ENCODE measurements around the gene MMP14.
"Not testable (repeated sequence)": the region's sequence is repeated elsewhere in the genome, so short reads cannot be mapped to it uniquely, and the experiment has no call there.

Gene MMP14

DNA sequence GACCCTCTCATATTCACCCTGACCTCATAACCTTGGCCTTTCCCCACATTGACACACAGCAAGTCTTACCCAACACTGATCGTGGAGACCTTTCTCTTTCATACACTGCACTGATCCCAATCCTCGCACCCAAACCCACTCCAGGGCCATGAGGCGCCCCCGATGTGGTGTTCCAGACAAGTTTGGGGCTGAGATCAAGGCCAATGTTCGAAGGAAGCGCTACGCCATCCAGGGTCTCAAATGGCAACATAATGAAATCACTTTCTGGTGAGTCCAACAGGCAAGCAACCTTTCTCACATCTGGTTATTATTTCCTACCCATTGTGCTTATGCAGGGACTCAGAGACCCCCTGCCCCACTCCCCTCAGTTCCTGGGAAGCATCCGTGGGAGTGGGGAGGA, 5.4 kb downstream of the MMP14 start:
- DNase-seq (ENCODE audit: low read depth, low spot score) = no peak

DNA sequence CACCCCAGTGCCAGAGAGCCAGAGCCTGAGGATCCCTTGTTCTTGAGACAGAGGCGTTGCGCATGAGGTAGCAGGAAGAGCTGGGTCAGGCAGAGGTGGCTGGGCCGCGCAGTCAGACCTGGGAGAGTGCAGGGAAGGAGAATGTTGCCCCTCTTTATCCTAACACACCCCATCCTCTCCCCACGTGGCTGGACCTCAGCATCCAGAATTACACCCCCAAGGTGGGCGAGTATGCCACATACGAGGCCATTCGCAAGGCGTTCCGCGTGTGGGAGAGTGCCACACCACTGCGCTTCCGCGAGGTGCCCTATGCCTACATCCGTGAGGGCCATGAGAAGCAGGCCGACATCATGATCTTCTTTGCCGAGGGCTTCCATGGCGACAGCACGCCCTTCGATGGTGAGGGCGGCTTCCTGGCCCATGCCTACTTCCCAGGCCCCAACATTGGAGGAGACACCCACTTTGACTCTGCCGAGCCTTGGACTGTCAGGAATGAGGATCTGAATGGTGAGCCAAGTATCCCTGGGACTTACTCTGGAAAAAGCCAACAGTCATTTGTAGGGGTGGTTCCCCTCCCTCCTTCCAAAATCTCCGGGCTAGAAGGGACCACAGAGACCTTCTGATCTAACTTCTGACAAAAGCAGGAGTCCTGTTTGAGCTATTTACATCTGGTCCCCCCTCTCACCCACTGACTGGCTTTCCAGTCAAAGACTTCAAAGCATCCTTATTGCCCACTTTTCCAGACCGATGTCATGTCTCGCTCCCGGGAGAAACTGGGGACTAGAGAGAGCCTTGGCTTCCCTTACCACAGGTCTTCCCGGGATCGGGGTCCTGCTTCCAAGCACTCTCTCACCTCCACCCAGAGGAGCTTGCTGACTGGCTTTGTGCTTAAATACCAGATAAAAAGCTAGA, 6.1 kb downstream of the MMP14 start:
- DNase-seq (ENCODE audit: low read depth, low spot score) = no peak

DNA sequence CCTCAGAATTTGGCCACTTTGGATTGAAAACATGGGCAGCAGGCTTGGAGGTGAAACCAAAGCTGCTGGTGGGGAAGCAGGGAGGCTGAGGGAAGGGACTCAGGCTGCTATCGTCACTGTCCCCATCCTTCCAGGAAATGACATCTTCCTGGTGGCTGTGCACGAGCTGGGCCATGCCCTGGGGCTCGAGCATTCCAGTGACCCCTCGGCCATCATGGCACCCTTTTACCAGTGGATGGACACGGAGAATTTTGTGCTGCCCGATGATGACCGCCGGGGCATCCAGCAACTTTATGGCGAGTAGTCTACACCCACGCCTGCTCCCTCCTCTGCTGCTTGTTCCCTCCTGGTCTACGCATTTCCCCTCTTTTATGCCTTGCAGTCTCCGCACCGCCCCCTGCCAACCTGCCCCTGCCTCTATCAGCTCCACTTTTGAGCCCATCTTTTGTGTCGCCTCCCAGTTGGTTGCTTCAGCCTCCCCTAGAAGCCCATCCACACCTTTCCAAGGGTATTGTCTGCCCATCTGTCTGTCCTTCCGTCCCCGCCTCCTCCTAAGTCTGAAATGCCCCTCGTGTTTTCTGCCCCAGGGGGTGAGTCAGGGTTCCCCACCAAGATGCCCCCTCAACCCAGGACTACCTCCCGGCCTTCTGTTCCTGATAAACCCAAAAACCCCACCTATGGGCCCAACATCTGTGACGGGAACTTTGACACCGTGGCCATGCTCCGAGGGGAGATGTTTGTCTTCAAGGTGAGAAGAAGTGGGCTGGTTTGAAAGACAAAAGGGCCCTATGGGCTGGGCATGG, 6.9 kb downstream of the MMP14 start:
- no peak for DNase-seq (ENCODE audit: low read depth, low spot score)

DNA sequence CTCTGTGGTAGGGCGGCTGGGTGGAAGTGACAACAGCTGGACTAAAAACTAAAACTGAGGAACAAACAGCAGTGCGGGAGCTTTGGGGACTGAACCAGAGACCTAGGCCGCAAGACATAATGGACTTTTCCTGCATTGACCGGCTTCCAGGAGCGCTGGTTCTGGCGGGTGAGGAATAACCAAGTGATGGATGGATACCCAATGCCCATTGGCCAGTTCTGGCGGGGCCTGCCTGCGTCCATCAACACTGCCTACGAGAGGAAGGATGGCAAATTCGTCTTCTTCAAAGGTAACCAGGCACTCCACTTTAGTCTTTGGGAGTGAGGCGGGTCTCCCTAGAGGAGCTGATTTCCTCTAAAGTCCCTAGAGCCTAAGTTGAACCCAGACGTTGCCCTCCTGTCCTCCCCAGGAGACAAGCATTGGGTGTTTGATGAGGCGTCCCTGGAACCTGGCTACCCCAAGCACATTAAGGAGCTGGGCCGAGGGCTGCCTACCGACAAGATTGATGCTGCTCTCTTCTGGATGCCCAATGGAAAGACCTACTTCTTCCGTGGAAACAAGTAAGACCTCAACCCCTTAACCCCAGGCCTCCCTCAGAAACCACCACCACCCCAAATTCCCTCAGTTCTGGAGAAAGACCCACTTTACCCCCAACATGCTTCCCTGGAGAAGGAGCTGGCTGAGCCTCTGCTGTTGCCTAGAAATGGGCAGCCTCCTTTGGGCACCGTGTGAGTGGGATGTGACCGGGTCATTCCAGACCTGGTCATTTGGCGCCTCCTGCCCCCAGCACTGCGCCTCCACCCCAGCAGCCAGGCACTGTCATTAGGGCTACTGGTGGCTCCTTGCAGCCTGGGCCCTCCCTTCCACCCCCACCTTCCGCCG, 8.1 kb downstream of the MMP14 start:
- no peak for DNase-seq (ENCODE audit: low read depth, low spot score)

DNA sequence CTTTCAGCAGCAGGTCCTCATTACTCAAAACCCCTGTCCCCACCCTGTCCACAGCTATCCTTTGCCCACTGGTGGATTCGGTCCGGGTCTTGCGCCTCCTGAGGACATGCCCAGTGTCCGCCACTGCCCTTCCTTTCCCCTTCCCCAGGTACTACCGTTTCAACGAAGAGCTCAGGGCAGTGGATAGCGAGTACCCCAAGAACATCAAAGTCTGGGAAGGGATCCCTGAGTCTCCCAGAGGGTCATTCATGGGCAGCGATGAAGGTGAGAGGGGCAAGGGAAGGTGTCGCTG, 8.7 kb downstream of the MMP14 start:
- DNase-seq (ENCODE audit: low read depth, low spot score) = no peak

DNA sequence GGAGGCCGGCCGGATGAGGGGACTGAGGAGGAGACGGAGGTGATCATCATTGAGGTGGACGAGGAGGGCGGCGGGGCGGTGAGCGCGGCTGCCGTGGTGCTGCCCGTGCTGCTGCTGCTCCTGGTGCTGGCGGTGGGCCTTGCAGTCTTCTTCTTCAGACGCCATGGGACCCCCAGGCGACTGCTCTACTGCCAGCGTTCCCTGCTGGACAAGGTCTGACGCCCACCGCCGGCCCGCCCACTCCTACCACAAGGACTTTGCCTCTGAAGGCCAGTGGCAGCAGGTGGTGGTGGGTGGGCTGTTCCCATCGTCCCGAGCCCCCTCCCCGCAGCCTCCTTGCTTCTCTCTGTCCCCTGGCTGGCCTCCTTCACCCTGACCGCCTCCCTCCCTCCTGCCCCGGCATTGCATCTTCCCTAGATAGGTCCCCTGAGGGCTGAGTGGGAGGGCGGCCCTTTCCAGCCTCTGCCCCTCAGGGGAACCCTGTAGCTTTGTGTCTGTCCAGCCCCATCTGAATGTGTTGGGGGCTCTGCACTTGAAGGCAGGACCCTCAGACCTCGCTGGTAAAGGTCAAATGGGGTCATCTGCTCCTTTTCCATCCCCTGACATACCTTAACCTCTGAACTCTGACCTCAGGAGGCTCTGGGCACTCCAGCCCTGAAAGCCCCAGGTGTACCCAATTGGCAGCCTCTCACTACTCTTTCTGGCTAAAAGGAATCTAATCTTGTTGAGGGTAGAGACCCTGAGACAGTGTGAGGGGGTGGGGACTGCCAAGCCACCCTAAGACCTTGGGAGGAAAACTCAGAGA, 9.6 kb downstream of the MMP14 start:
- DNase-seq (ENCODE audit: low read depth, low spot score) = no peak

DNA sequence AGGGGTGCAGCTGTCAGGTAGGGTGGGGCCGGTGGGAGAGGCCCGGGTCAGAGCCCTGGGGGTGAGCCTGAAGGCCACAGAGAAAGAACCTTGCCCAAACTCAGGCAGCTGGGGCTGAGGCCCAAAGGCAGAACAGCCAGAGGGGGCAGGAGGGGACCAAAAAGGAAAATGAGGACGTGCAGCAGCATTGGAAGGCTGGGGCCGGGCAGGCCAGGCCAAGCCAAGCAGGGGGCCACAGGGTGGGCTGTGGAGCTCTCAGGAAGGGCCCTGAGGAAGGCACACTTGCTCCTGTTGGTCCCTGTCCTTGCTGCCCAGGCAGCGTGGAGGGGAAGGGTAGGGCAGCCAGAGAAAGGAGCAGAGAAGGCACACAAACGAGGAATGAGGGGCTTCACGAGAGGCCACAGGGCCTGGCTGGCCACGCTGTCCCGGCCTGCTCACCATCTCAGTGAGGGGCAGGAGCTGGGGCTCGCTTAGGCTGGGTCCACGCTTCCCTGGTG, 10.5 kb downstream of the MMP14 start:
- DNase-seq (ENCODE audit: low read depth, low spot score) = no peak

DNA sequence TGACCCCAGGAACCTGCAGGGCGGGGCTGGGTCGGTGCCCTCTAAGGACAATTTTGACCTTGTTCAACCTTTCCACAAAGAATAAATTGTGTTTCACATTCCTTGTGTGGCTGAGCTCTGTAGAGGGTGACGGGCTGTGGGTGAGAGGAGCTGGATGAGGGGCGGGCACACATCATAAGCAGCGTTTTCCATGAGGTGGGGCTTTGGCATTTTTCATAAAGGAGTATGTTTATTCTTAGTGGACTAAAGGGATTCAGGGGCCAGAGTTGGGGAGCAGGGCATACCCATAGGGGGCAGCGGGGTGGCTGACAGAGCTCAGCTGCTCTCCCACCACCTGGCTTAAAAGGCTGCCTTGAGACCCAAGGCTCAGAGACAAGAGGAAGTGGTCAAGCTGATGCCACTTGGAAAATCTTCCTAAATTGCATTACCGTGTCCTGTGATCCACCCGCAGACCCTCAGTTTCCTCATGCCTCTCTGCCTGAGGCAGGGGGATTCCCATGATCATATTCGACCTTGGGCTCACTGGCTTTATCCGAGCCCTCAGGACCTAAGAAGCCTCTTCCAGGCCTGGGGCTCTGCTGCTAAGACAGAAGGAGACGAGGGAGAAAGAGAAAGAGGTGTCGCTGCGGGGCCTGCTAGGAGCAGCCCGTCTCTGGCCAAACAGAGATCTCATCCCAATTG, 11.4 kb downstream of the MMP14 start:
- no peak for DNase-seq (ENCODE audit: low read depth, low spot score)

DNA sequence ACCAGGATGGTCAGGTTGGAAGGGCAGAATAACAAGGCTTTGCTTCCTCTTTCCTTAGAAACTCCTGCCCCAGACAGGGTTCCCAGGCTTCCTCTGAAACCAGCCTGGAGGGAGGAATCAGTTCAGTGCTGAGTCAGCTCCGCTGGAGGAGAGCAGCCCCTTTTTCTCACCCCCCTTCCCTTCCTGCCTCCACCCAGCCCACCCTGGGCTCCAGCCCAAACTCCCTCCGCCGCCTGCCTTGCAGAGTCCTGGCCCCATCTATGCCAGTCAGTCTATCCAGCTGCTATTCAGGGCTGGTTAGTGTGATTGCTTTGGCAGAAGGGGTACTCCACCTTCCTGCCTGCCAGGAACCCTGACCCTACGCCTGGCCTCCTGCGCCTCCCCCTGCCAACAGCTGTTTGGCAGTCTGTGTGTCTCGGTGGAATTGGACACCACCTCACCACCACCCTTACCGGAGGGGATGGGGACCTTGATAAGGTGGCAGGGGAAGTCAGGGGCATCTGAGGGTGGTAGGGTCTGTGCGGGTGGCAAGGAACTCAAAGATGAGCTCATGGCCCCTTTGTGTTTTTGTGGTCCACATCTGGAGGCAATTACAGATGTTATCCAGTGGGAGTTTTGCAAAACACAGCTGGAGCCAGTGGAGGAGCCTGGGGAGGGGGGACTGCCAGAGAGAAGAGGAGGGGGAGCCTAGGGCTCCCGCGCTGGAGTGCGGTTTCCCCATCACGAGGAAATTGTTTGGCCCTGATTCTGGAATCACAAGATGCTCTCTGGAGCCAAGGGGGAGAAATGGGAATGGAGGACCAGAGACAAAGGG, 12.2 kb downstream of the MMP14 start:
- peak; percentile 73 for DNase-seq (ENCODE audit: low read depth, low spot score)

DNA sequence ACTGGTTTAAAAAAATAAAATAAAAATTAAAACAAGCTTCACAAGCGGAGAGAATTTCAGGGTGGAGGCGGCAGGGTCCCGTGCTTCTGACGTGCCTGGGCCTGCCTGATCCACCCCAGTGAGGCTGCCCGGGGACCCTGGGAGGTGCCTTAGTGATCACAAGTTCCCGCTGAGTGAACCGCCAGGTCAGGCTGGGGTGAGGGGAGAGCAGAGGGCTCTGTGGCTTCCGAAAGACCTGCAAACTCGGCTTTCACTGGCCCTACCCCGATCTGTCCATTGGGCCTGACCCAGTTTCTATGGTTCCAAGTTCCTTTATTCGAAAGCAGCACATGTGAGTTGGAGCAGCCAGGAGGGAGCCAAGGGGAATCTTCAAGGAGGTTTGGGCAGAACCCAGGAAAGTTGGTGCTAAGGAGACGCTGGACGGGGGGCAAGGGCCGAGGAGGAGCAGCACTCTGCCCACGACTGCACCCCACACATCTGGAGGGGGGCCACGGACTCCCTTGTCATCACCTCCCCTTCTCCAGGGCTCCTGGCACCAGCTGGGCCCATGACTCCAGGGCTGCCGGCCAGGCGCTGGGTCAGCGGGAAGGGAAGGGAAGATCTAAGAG, 12.9 kb downstream of the MMP14 start:
- no peak for DNase-seq (ENCODE audit: low read depth, low spot score)

DNA sequence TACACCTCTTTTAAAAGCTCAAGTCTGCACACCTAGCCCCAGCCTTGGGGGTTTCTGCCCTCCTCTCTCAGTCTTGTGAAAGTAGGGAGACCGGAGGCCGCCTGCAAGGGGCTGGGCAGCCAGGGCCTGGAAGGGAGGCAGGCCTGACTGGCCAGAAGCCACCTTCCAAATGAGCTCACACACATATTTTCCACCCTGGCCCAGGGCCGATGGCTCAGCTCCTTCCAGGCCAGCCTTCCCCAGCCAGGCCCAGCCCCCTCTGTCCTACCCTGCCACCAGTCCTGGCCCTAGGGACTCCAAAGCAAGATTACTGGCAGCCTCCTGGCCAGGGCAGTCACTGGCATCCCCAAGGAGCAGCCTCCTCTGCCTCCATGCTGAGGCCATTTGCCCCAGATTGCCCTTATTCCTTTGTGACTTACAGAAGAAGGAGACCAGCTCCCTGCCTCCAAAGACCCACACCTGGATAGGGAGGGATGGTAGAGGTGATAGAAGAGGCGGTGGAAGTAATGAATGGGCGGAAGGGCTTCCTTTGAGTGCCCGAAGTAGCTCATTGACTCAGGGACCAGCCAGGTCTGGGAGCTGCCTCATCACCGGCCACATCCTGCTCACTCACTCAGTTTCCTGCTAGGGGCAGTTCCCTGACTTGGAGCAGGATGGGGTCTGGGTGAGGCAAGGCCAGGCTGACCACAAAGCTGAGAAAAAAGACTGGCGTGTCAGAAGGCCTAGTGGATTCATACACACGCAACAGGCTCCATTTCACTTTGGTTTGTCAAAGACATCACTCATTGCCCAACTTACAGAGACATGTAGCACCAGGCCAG, 14.8 kb downstream of the MMP14 start:
- peak; percentile 31 for DNase-seq (ENCODE audit: low read depth, low spot score)

DNA sequence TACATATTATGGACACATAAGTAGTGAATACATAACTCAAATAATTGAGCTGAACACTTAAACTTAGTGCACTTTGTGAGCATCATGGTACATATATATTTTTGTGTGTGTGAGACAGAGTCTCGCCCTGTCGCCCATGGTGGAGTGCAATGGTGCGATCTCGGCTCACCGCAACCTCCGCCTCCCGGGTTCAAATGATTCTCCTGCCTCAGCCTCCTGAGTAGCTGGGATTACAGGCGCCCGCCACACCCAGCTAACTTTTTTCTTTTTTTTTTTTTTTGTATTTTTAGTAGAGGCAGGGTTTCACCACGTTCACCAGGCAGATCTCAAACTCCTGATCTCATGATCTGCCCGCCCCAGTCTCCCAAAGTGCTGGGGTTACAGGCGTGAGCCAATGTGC, 15.8 kb downstream of the MMP14 start:
- DNase-seq (ENCODE audit: low read depth, low spot score) = not testable (repeated sequence)

DNA sequence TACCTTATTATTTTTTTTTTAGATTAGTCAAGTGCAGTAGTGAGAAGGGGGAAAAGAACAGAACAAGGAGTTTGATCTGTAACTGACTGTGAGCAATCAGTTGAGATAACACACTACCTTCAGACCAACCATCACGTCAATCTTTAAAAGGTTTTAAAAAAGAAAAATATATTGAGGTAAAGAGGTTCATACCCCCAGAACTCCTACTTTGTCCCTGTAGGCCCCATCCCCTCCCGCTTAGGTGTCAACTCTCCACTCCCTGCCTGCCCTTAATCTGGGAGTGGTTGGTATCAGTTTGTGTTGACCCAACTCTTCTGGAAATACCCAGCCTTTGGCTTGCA, 16.2 kb downstream of the MMP14 start:
- no peak for DNase-seq (ENCODE audit: low read depth, low spot score)

DNA sequence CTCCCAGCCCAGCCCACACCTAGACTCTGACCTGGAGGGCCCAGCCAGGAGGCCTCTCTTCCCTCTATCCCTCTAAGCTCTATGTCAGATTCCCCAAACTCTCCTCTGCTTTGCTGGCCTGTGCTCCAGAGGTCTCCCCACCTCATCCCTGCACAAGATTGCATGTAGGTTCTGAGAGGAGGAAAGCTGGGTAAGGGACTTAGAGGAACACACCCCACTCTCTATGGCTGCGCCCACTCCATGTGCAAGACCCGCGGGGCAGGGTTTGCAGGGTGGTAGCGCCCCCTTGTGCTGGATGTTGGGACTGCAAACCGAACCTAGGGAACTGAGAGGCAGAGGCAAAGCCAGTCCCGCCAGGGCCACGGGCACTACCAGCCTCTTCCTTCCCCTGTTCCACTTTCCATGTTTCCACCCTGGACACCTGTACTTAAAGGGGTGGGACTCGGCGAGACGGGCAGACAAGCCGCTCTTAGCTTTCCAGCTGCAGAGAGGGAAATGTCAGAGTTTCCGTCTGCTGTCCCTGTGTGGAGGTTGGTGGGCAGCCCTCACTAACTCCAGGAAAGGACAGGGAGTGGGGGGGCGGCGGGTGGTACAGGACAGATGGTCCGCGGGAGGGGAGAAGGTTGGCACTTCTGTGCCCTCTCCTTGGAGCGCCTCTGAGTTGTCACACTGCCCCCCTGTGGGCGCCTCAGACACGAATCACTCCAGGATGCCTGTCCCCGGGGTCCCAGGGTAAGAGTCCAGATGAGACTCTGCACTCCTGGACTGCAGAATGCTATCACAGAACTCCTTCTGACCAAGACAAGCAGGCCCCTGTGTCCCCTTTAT, 16.8 kb downstream of the MMP14 start:
- DNase-seq (ENCODE audit: low read depth, low spot score) = peak; percentile 94

DNA sequence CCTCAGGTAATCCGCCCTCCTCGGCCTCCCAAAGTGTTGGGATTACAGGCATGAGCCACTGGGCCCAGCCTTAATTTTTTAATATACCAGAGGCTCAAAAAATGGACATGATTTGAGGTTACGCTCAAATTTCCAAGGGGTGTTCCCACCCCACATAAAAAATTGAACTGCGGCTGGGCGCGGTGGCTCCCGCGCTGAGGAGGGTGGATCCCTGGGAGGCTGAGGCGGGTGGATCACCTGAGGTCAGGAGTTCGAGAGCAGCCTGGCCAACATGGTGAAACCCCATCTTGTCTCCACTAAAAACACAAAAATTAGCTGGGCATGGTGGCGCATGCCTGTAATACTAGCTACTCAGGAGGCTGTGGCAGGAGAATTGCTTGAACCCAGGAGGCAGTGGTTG, 17.9 kb downstream of the MMP14 start:
- DNase-seq (ENCODE audit: low read depth, low spot score) = not testable (repeated sequence)

DNA sequence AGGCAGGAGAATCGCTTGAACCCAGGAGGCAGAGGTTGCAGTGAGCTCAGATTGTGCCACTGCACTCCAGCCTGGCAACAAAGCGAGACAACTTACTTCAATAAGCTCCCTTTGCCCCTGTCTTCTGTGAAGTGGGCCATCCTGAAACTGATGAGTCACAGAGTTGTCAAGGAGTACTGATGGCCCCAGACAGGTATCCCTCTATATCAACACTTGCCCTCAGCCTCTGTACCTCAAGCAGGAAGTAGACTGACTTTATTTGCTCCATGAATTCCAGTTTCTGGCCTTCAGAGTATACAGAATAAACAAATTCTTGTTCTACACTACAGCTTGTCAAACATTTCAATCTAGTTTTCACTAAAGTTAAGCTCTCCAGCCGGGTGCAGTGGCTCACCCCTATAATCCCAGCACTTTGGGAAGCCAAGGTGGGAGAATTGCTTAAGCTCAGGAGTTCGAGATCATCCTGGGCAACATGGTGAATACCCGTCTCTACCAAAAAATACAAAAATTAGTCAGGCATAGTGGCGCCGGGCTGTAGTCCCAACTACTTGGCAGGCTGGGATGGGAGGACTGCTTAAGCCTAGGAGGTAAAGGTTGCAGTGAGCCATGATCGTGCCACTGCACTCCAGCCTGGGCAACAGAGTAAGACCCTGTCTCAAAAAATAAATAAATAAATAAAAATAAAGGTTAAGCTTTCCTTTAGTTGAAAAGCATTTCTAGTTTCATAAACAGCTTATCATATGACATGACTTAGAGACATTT, 18.8 kb downstream of the MMP14 start:
- DNase-seq (ENCODE audit: low read depth, low spot score) = no peak

DNA sequence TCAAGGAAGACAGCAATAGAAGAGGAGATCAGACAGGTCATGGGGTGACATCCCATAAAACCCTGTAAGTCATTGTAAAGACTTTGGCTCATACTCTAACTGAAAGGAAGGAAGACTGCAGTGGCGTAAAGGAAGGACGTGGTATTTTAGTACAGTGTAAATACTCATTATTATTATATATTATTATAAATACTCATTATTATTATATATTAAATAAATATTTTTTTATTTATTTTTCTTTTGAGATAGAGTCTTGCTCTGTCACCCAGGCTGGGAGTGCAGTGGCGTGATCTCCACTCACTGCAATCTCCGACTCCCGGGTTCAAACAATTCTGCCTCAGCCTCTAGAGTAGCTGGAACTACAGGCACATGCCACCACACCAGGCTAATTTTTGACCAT, 20.0 kb downstream of the MMP14 start:
- no peak for DNase-seq (ENCODE audit: low read depth, low spot score)

All from ELF-1 (cell line).